ENCODE results near the gene PHLDA3. TPM values are rescaled to one million over a fixed set of nuclear protein-coding genes. Genes with fewer than 3 reads are reported as not detected.

PHLDA3 gene
- total and polyA plus RNA-seq, 2 donors (not counting 1 experiment from before 2014, with no cell fraction given) = 26.5 to 141 TPM

GRCh38 chr1:201506092-201506491, 37.1 kb upstream of the PHLDA3 start:
- Histone ChIP-seq H3K4me2 (ENCODE audit: extremely low read depth, insufficient read depth, low read length) (peak overlapping the region; percentile 65), H3K36me3 (ENCODE audit: control insufficient read depth, insufficient read depth, low read length) (peaks cover 4% of the 10 kb centered on the region), H3K9me3 (ENCODE audit: control insufficient read depth, insufficient read depth, low read depth, low read length) (no peaks in the 10 kb centered on the region), H3K27ac (ENCODE audit: insufficient read depth, low read length) (peak overlapping the region; percentile 95), H4K20me1 (ENCODE audit: control insufficient read depth, extremely low read depth, insufficient read depth, low read length) (no peaks in the 10 kb centered on the region), H3K4me3 (replicated peaks in 1 of 4; ENCODE audit: control extremely low read depth in 1 of 4, insufficient read depth in 1 of 4, low read depth in 3 of 4, low read length in 4 of 4) (peak overlapping the region; percentile 70 to 85 (median 80)), H3K79me2 (ENCODE audit: control insufficient read depth, insufficient read depth, low read length) (peaks cover 52% of the 10 kb centered on the region), H3K9ac (ENCODE audit: insufficient read depth, low read length) (peak overlapping the region; percentile 96), H2AFZ (ENCODE audit: low read length) (no peak overlapping the region), H3K4me1 (ENCODE audit: control insufficient read depth, extremely low read depth, insufficient read depth, low read length) (peaks cover 31% of the 10 kb centered on the region), H3K27me3 (ENCODE audit: control insufficient read depth, insufficient read depth, low read length) (no peaks in the 10 kb centered on the region)
- no peak for DNase-seq (ENCODE audit: low read depth in 2 of 2)
- TF ChIP-seq EZH2 (IDR thresholded peaks at IDR 0.05; ENCODE audit: low read length, missing control alignments) = no peak
- TF ChIP-seq CTCF (conservative IDR thresholded peaks at IDR 0.05 in 1 of 2, IDR thresholded peaks at IDR 0.05 in 1 of 2; ENCODE audit: low read depth in 1 of 2, low read length in 2 of 2) = no peak

- Histone ChIP-seq H3K9me3 (ENCODE audit: control insufficient read depth, insufficient read depth, low read depth, low read length) (no peaks in the 10 kb centered on the region), H3K4me3 (replicated peaks in 1 of 4; ENCODE audit: control extremely low read depth in 1 of 4, insufficient read depth in 1 of 4, low read depth in 3 of 4, low read length in 4 of 4) (peak overlapping the region; percentile 70 to 85 (median 80)), H3K9ac (ENCODE audit: insufficient read depth, low read length) (peak overlapping the region; percentile 96), H3K79me2 (ENCODE audit: control insufficient read depth, insufficient read depth, low read length) (peaks cover 58% of the 10 kb centered on the region), H3K27me3 (ENCODE audit: control insufficient read depth, insufficient read depth, low read length) (no peaks in the 10 kb centered on the region), H3K27ac (ENCODE audit: insufficient read depth, low read length) (peak overlapping the region; percentile 95), H2AFZ (ENCODE audit: low read length) (no peak overlapping the region), H3K4me2 (ENCODE audit: extremely low read depth, insufficient read depth, low read length) (peak overlapping the region; percentile 65), H4K20me1 (ENCODE audit: control insufficient read depth, extremely low read depth, insufficient read depth, low read length) (no peaks in the 10 kb centered on the region), H3K4me1 (ENCODE audit: control insufficient read depth, extremely low read depth, insufficient read depth, low read length) (peaks cover 37% of the 10 kb centered on the region), H3K36me3 (ENCODE audit: control insufficient read depth, insufficient read depth, low read length) (peaks cover 5% of the 10 kb centered on the region)
- no peak for TF ChIP-seq CTCF (conservative IDR thresholded peaks at IDR 0.05 in 1 of 2, IDR thresholded peaks at IDR 0.05 in 1 of 2; ENCODE audit: low read depth in 1 of 2, low read length in 2 of 2)
- TF ChIP-seq EZH2 (IDR thresholded peaks at IDR 0.05; ENCODE audit: low read length, missing control alignments) = no peak
- peak; percentile 77 to 79 for DNase-seq (ENCODE audit: low read depth in 2 of 2)
These were observed 36.5 kb upstream of the PHLDA3 start for GRCh38 chr1:201505503-201505890.

GRCh38 chr1:201504799-201505502, 36.0 kb upstream of the PHLDA3 start:
- H3K4me1 ChIP-seq (ENCODE audit: control insufficient read depth, extremely low read depth, insufficient read depth, low read length) = peaks cover 42% of the 10 kb centered on the region

More at GRCh38 chr1:201504799-201505502, 36.0 kb upstream of the PHLDA3 start:
- Histone ChIP-seq H3K27ac (ENCODE audit: insufficient read depth, low read length) (peak overlapping the region; percentile 95), H3K27me3 (ENCODE audit: control insufficient read depth, insufficient read depth, low read length) (no peaks in the 10 kb centered on the region), H3K36me3 (ENCODE audit: control insufficient read depth, insufficient read depth, low read length) (peaks cover 7% of the 10 kb centered on the region), H2AFZ (ENCODE audit: low read length) (no peak overlapping the region), H4K20me1 (ENCODE audit: control insufficient read depth, extremely low read depth, insufficient read depth, low read length) (no peaks in the 10 kb centered on the region), H3K9me3 (ENCODE audit: control insufficient read depth, insufficient read depth, low read depth, low read length) (no peaks in the 10 kb centered on the region), H3K4me3 (replicated peaks in 1 of 4; ENCODE audit: control extremely low read depth in 1 of 4, insufficient read depth in 1 of 4, low read depth in 3 of 4, low read length in 4 of 4) (peak overlapping the region; percentile 70 to 85 (median 80)), H3K79me2 (ENCODE audit: control insufficient read depth, insufficient read depth, low read length) (peaks cover 63% of the 10 kb centered on the region), H3K4me2 (ENCODE audit: extremely low read depth, insufficient read depth, low read length) (peak overlapping the region; percentile 65), H3K9ac (ENCODE audit: insufficient read depth, low read length) (peak overlapping the region; percentile 59)
- TF ChIP-seq CTCF (conservative IDR thresholded peaks at IDR 0.05 in 1 of 2, IDR thresholded peaks at IDR 0.05 in 1 of 2; ENCODE audit: low read depth in 1 of 2, low read length in 2 of 2) (no peak), EZH2 (IDR thresholded peaks at IDR 0.05; ENCODE audit: low read length, missing control alignments) (no peak)
- no peak for DNase-seq (ENCODE audit: low read depth in 2 of 2)

Data from fibroblast of lung (primary cell).